KMS-11 (cell line): ENCODE data around the gene ST8SIA6.

Experiments used
- H2AFZ ChIP-seq: fragments of 200-600 bp; sonication (generic); 2 replicates; pipeline ENCODE4 v1.6.1; 2016; ENCODE audit warnings: antibody characterized with exemption, mixed run types, low read depth
- H3K27ac ChIP-seq: fragments of 200-600 bp; sonication (generic); 2 replicates; pipeline ENCODE4 v1.6.1; 2016; ENCODE audit warnings: mild to moderate bottlenecking, mixed run types
- H3K27me3 ChIP-seq: fragments of 200-600 bp; sonication (generic); 2 replicates; pipeline ENCODE4 v1.6.1; 2017; ENCODE audit warnings: mild to moderate bottlenecking, low read depth, mixed run types, moderate library complexity; ENCODE audit not compliant: insufficient read depth
- H3K36me3 ChIP-seq: fragments of 200-600 bp; sonication (generic); 2 replicates; pipeline ENCODE4 v1.6.1; 2017; ENCODE audit warnings: mild to moderate bottlenecking, mixed run types; ENCODE audit not compliant: insufficient read depth
- H3K4me1 ChIP-seq: fragments of 200-600 bp; sonication (generic); 2 replicates; pipeline ENCODE4 v1.6.1; 2016; ENCODE audit warnings: mild to moderate bottlenecking, low read depth, mixed run types; ENCODE audit not compliant: poor library complexity, severe bottlenecking
- H3K4me2 ChIP-seq: fragments of 200-600 bp; sonication (generic); 2 replicates; pipeline ENCODE4 v1.7.0; 2016; ENCODE audit warnings: mild to moderate bottlenecking, mixed run types
- H3K4me3 ChIP-seq: fragments of 200-600 bp; sonication (generic); IDR thresholded peaks from 2 replicates; pipeline ENCODE4 v1.6.1; 2017; ENCODE audit warnings: low read depth, low read length, mixed read lengths; ENCODE audit not compliant: insufficient read depth
- H3K79me2 ChIP-seq: fragments of 200-600 bp; sonication (generic); 2 replicates; pipeline ENCODE4 v1.6.1; 2016; ENCODE audit warnings: low read depth, mixed run types; ENCODE audit not compliant: insufficient read depth
- H3K9ac ChIP-seq: fragments of 200-600 bp; sonication (generic); 2 replicates; pipeline ENCODE4 v1.6.1; 2016; ENCODE audit warnings: mild to moderate bottlenecking, mixed run types
- H4K20me1 ChIP-seq: fragments of 200-600 bp; sonication (generic); 2 replicates; pipeline ENCODE4 v1.6.1; 2016; ENCODE audit warnings: mild to moderate bottlenecking, mixed run types; ENCODE audit not compliant: insufficient read depth
- TF ChIP-seq, protein P1 (sequence below): fragments of 200-600 bp; sonication (generic); conservative IDR thresholded peaks from 2 replicates; pipeline ENCODE4 v1.6.1; 2017; ENCODE audit warnings: low read depth, mild to moderate bottlenecking, antibody characterized with exemption, low read length, moderate library complexity, mixed read lengths

Gene ST8SIA6

DNA sequence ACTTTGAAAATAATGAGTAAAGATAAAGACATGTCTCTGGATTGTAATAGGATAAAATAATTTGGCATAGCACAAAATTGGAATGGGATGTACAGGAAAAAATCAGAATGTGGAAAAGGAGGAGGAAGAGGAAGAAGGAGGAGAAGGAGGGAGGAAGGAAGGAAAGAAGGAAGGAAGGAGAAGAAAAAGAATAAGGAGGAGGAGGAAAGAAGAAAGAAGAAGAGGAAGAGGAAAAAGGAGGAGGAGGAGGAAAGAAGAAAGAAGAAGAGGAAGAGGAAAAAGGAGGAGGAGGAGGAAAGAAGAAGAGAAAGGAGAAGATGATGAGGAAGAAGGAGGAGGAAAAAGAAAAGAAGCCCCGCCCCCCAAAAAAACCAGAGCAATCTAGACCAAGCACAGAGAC lies 95.9 kb downstream of the ST8SIA6 start:
- TF ChIP-seq, protein P1, sequence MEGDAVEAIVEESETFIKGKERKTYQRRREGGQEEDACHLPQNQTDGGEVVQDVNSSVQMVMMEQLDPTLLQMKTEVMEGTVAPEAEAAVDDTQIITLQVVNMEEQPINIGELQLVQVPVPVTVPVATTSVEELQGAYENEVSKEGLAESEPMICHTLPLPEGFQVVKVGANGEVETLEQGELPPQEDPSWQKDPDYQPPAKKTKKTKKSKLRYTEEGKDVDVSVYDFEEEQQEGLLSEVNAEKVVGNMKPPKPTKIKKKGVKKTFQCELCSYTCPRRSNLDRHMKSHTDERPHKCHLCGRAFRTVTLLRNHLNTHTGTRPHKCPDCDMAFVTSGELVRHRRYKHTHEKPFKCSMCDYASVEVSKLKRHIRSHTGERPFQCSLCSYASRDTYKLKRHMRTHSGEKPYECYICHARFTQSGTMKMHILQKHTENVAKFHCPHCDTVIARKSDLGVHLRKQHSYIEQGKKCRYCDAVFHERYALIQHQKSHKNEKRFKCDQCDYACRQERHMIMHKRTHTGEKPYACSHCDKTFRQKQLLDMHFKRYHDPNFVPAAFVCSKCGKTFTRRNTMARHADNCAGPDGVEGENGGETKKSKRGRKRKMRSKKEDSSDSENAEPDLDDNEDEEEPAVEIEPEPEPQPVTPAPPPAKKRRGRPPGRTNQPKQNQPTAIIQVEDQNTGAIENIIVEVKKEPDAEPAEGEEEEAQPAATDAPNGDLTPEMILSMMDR = no peak
- Histone ChIP-seq H3K4me3 (no peak overlapping the region), H4K20me1 (no peaks in the 10 kb centered on the region), H3K9ac (no peak overlapping the region), H3K4me2 (no peak overlapping the region), H3K4me1 (no peaks in the 10 kb centered on the region), H2AFZ (no peak overlapping the region), H3K27ac (no peak overlapping the region), H3K27me3 (no peaks in the 10 kb centered on the region), H3K36me3 (no peaks in the 10 kb centered on the region), H3K79me2 (no peaks in the 10 kb centered on the region)

DNA sequence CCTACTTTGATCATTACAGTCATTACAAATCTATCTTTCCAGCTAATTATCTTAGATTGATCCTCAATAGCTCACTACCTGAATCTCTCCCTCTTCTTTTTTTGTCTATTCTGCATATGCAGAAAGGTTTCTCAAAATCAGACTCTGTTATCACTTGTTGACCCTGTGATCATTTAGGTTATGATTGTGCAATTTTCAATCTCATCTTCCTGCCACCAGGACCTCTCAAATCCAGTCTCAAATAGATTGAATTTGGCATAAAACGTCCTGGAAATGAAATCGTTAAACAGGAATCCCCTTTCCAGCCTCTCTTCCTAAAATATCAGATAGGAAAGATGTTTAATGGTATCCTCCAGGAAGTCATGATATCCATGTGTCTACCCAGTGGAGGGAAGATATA lies 96.6 kb downstream of the ST8SIA6 start:
- no peak overlapping the region for H3K27ac ChIP-seq
- H3K4me3 ChIP-seq = no peak overlapping the region
- no peaks in the 10 kb centered on the region for H3K27me3 ChIP-seq

DNA sequence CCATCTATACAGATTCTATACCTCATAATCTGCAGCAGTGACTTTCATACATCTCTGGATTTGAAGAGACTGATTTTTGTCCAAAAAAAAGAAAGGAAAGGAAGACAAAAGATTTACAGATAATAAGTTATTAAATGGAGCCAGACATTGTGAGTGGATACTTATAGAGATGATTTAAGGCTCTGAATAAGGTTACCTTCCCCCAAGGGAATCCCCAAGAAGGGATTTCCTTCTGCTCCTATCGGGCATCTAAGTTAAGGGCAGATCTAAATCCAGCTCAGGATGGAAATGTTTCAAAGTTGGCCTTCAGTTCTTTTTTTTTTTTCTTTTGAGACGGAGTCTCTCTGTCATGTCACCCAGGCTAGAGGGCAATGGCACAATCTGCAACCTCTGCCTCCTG lies 97.6 kb downstream of the ST8SIA6 start:
- TF ChIP-seq, protein P1 = no peak
- no peaks in the 10 kb centered on the region for H3K79me2 ChIP-seq
- H3K27me3 ChIP-seq = no peaks in the 10 kb centered on the region
- H3K4me3 ChIP-seq = no peak overlapping the region
- H3K27ac ChIP-seq = no peak overlapping the region
- H2AFZ ChIP-seq = no peak overlapping the region
- H3K4me2 ChIP-seq = no peak overlapping the region
- H3K4me1 ChIP-seq = no peaks in the 10 kb centered on the region
- no peaks in the 10 kb centered on the region for H3K36me3 ChIP-seq
- H3K9ac ChIP-seq = no peak overlapping the region
- no peaks in the 10 kb centered on the region for H4K20me1 ChIP-seq

More for the DNA sequence above, 96.6 kb downstream of the ST8SIA6 start:
- Histone ChIP-seq H3K79me2 (no peaks in the 10 kb centered on the region), H3K4me2 (no peak overlapping the region), H3K9ac (no peak overlapping the region), H3K36me3 (no peaks in the 10 kb centered on the region), H4K20me1 (no peaks in the 10 kb centered on the region), H2AFZ (no peak overlapping the region), H3K4me1 (no peaks in the 10 kb centered on the region)
- TF ChIP-seq, protein P1 = no peak

DNA sequence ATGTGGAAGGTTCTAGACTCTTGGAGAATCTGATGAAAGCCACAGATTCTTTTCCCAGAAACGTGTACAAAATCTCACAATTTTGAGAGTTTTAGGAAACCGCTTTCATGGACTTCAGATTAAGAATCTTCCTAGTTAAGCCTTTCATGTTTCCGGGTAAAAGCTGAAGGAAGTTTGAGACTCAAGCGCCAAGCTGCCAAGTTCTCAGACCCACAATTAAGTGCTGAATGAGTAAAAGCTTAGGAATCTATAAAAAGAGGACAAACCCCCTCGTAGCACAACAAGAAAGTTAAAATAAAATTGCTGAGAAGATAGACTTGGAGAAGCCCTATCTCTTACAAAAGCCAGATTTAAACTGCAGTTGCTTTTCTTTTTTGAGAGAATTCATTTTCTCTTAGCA lies 99.6 kb downstream of the ST8SIA6 start:
- Histone ChIP-seq H3K27me3 (no peaks in the 10 kb centered on the region), H3K79me2 (no peaks in the 10 kb centered on the region), H3K36me3 (no peaks in the 10 kb centered on the region), H3K4me1 (no peaks in the 10 kb centered on the region), H3K27ac (no peak overlapping the region), H3K4me3 (no peak overlapping the region), H3K4me2 (no peak overlapping the region), H4K20me1 (no peaks in the 10 kb centered on the region), H3K9ac (no peak overlapping the region), H2AFZ (no peak overlapping the region)
- TF ChIP-seq, protein P1 = no peak
